ENCODE data around the gene DGLUCY.

GRCh38 chr14:91273273-91273884, 159.5 kb downstream of the DGLUCY start:
- TF ChIP-seq CTCF (conservative IDR thresholded peaks at IDR 0.05; ENCODE audit: low read depth, low read length) (no peak), EZH2 (IDR thresholded peaks at IDR 0.05; ENCODE audit: borderline replicate concordance, low read depth, low read length, poor library complexity, severe bottlenecking) (no peak)
